AG10803 (cell line): Measurements from ENCODE around the gene SIGLEC14.
A peak's percentile ranks its signal among the peaks of the same experiment; 100 is the strongest.

Source experiments
- DNase-seq: peaks from one replicate; pipeline ENCODE4 v3.0.0; 2010; ENCODE audit warnings: low read depth
- H3K4me3 ChIP-seq: 2 replicates; pipeline ENCODE4 v1.5.1; 2011; ENCODE audit warnings: mild to moderate bottlenecking, low read length, control low read depth
- TF ChIP-seq, protein P1 (sequence below): conservative IDR thresholded peaks from 2 replicates; pipeline ENCODE4 v1.5.1; 2011; ENCODE audit warnings: mild to moderate bottlenecking, low read length, control low read depth, inconsistent platforms

SIGLEC14 gene

DNA sequence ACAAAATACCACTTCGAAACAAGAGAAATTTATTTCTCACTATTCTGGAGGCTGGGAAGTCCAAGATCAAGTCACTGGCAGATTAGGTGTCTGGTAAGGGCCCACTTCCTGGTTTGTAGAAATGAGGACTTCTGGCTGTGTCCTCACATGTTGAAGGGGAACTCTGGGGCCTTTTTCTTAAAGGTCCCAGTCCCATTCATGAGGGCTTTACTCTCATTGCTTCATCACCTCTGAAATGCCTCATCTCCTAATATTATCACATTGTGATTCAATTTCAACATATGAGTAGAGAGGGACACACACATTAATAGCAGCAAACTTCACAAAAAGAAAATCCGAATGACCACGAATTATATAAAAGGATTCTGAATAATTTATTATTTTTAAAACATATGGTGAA is 21.6 kb upstream of the SIGLEC14 start:
- H3K4me3 ChIP-seq = no peak overlapping the region
- DNase-seq = no peak
- TF ChIP-seq, protein P1, sequence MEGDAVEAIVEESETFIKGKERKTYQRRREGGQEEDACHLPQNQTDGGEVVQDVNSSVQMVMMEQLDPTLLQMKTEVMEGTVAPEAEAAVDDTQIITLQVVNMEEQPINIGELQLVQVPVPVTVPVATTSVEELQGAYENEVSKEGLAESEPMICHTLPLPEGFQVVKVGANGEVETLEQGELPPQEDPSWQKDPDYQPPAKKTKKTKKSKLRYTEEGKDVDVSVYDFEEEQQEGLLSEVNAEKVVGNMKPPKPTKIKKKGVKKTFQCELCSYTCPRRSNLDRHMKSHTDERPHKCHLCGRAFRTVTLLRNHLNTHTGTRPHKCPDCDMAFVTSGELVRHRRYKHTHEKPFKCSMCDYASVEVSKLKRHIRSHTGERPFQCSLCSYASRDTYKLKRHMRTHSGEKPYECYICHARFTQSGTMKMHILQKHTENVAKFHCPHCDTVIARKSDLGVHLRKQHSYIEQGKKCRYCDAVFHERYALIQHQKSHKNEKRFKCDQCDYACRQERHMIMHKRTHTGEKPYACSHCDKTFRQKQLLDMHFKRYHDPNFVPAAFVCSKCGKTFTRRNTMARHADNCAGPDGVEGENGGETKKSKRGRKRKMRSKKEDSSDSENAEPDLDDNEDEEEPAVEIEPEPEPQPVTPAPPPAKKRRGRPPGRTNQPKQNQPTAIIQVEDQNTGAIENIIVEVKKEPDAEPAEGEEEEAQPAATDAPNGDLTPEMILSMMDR = no peak

DNA sequence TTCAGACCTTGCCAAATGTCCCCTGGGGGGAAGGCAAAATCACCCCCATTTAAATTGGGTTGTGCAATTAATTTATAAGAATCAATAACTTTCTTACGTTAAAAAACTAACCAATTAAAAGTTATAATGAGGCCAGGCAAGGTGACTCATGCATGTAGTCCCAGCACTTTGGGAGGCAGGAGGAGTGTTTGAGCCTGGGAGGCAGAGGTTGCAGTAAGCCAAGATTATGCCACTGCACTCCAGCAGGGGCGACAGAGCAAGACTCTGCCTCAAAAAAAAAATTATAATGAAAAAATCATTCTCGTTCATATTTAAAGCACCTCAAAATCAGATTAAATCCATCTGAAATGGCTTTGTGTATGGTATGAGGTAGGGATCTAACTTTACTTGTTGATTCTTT is 18.4 kb upstream of the SIGLEC14 start:
- no peak overlapping the region for H3K4me3 ChIP-seq
- DNase-seq = no peak

DNA sequence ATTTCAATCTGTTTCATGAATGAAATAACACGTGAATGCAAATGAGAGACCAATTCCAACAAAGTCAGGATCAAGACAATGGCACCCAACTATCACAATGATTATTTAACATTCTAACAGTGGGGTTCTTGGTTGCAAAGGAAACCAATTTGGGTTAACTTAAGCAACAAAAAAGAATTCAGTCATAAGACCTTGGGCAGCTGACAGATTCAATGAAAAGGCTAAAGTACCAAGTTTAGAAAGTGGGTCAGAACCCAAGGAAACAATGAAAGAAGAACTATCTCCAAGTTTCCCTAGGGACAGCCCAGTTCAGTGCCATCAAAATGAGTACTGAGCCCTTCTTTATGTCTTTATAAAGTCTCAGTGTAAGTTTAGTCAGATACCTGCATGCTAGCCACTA is 17.5 kb upstream of the SIGLEC14 start:
- TF ChIP-seq, protein P1 = no peak
- no peak overlapping the region for H3K4me3 ChIP-seq
- DNase-seq = no peak

More for the DNA sequence above, 18.4 kb upstream of the SIGLEC14 start:
- TF ChIP-seq, protein P1 = peak; percentile 47

DNA sequence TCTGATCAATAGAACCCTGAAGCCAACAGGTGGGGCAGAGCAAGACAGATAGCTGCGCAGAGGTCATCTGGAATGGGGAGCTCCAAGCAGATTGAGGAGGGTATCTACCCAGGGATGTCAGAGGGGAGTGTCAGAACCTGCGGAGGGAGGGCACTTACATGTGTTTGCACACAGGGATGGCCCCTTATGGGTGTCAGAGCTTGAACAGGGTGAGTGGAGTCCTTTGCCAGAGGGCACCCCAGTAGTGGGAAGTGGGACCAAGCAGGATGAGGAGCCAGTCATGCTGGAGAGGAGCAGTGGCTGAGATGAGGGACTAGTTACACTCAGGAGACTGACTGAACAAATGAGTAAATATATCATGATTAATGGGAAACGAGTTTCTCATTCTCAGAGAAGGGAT is 17.0 kb upstream of the SIGLEC14 start:
- TF ChIP-seq, protein P1 = no peak
- DNase-seq = no peak
- no peak overlapping the region for H3K4me3 ChIP-seq

DNA sequence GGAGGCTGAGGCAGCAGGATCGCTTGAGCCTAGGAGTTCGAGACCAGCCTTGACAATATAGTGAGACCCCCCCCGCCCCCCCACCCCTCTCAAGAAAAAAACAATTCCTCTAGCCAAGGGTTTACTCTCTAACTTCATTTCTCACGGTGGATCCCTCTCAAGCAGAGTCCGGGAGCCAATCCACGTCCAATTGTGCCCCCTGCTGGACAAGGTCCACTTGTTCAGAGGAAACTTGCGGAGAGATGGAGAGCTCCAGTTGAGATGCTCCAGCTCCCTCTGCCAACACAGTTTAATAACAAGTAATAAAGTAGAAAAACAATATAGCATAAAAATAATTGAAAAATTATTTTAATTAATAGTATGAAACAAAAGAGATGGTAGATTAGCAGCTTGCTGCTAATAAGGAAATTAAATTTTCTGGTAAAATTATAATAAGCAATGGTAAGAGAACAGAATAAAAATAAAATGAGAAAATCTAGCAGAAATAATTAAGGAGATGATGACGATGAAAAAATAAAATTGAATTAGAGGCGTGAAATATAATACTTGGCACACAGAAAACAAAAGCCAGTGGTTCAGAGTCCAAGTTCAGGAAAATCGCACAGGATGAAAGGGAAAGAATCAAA is 14.5 kb upstream of the SIGLEC14 start:
- DNase-seq = peak; percentile 73
- no peak overlapping the region for H3K4me3 ChIP-seq
- TF ChIP-seq, protein P1 = peak; percentile 78

DNA sequence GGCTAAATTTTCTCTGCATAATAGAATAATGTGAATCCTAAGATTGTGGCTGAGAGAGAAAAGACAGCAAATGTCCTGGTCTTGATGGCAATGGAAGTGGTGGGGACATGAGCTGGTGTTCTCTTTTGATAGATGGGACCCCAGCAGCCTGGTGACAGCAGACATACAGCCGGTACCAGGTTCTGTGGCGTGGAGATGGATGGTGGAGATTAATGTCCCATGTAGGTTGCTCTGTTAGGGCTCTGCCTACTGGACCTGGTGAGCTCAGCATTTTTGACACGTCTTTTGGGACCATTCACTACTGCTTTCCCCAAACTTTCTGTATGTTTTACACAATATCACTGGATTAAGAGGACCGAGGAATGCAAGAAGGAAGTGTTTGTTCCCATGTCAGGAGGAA is 8.2 kb upstream of the SIGLEC14 start:
- DNase-seq = no peak
- H3K4me3 ChIP-seq = no peak overlapping the region
- TF ChIP-seq, protein P1 = no peak

DNA sequence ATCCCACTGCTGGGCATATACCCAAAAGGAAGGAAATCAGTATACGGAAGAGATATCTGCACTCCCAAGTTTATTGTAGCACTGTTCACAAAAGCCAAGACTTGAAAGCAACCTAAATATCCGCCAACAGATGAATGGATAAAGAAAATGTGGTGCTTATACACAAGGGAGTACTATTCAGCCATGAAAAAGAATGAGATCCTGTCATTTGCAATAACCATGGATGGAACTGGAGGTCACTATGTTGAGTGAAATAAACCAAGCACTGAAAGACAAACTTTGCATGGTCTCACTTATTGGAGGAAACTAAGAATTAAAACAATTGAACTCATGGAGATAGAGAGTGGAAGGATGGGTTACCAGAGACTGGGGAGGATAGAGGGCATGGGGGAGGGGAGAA is 6.5 kb upstream of the SIGLEC14 start:
- no peak overlapping the region for H3K4me3 ChIP-seq
- DNase-seq = no peak
- TF ChIP-seq, protein P1 = no peak
